Measurements from ENCODE around the gene ADCK1.
A peak's percentile ranks its signal among the peaks of the same experiment; 100 is the strongest.
"Not testable (repeated sequence)": the region's sequence is repeated elsewhere in the genome, so short reads cannot be mapped to it uniquely, and the experiment has no call there.

Gene ADCK1

DNA sequence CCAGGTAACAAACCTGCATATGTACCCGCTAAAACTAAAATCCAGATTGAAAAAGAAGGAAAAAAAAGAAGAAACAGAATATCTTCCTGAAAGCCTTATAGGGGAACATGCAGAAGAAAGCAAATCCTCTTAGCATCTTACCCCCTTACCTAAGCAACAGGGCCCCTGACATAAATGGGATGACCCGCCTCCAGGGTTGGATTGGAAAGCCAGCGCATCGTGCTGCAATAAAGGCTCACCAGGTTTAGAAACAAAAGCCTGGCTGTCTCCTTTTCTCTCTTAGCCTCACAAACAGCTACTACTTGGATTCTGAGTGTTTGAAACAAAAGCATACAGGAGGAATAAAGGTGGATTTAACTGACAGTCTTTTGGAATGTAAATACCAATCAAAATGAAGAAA, 13.8 kb upstream of the ADCK1 start:
- no peaks in the 10 kb centered on the region for H3K9me3 ChIP-seq
- no peak overlapping the region for H3K4me3 ChIP-seq (ENCODE audit: low read depth in 1 of 2, low read length in 1 of 2)
- H3K27ac ChIP-seq = no peak overlapping the region
- H3K4me1 ChIP-seq (ENCODE audit: control insufficient read depth in 1 of 2, insufficient read depth in 1 of 2, low read depth in 1 of 2, low read length in 1 of 2) = no peaks in the 10 kb centered on the region
- no peaks in the 10 kb centered on the region for H3K27me3 ChIP-seq
- no peaks in the 10 kb centered on the region for H3K36me3 ChIP-seq
- TF ChIP-seq, protein P1, sequence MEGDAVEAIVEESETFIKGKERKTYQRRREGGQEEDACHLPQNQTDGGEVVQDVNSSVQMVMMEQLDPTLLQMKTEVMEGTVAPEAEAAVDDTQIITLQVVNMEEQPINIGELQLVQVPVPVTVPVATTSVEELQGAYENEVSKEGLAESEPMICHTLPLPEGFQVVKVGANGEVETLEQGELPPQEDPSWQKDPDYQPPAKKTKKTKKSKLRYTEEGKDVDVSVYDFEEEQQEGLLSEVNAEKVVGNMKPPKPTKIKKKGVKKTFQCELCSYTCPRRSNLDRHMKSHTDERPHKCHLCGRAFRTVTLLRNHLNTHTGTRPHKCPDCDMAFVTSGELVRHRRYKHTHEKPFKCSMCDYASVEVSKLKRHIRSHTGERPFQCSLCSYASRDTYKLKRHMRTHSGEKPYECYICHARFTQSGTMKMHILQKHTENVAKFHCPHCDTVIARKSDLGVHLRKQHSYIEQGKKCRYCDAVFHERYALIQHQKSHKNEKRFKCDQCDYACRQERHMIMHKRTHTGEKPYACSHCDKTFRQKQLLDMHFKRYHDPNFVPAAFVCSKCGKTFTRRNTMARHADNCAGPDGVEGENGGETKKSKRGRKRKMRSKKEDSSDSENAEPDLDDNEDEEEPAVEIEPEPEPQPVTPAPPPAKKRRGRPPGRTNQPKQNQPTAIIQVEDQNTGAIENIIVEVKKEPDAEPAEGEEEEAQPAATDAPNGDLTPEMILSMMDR (IDR thresholded peaks at IDR 0.05) = no peak

DNA sequence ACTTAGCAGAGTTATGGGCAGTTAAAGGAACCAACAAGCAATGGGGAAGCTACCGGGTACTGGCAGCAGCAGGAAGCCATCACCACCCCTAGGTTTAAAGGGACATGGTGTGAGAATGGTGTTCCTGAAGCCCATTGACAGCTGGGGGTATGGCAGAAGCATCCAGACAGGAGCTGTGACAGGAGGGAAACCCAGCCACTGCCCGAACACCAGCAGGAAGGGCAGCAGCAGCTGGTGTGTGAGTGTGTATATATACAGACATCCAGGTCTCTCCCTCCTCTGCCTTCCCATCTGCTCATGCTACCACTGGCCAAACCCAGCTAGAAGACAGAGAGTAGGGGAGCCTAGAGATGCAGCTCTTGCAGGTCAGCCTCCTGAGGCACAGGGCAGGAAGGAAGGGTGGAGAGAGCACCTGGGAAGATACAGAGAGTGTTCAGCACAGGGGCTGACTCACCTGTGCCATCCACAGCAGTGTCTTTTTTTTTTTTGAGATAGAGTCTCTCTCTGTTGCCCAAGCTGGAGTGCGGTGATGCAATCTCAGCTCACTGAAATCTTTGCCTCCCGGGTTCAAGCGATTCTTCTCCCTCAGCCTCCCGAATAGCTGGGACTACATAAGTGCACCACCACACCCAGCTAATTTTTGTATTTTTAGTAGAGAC, 9.2 kb upstream of the ADCK1 start:
- Histone ChIP-seq H3K27me3 (peaks cover 12% of the 10 kb centered on the region), H3K27ac (no peak overlapping the region), H3K4me3 (ENCODE audit: low read depth in 1 of 2, low read length in 1 of 2) (no peak overlapping the region), H3K9me3 (no peaks in the 10 kb centered on the region), H3K36me3 (no peaks in the 10 kb centered on the region), H3K4me1 (ENCODE audit: control insufficient read depth in 1 of 2, insufficient read depth in 1 of 2, low read depth in 1 of 2, low read length in 1 of 2) (no peaks in the 10 kb centered on the region)
- TF ChIP-seq, protein P1 (IDR thresholded peaks at IDR 0.05) = no peak

DNA sequence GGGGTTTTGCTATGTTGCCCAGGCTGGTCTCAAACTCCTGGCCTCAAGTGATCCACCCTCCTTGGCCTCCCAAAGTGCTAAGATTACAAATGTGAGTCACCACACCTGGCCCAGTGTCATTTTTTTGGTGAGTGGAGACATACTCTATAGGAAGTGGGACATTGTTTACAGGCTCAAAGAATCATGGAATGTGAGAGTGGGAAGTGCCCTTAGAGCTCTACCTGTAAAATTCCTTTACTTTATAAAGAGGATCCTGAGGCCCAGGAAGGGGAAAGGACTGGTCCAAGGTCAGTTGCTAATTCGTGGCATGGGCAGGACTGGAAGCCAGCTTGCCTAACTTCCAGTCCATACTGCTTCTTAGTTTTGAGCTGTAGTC, 8.7 kb upstream of the ADCK1 start:
- H3K36me3 ChIP-seq = no peaks in the 10 kb centered on the region
- H3K4me1 ChIP-seq (ENCODE audit: control insufficient read depth in 1 of 2, insufficient read depth in 1 of 2, low read depth in 1 of 2, low read length in 1 of 2) = no peaks in the 10 kb centered on the region
- H3K9me3 ChIP-seq = no peaks in the 10 kb centered on the region
- H3K4me3 ChIP-seq (ENCODE audit: low read depth in 1 of 2, low read length in 1 of 2) = no peak overlapping the region
- TF ChIP-seq, protein P1 (IDR thresholded peaks at IDR 0.05) = no peak
- H3K27me3 ChIP-seq = peaks cover 12% of the 10 kb centered on the region
- H3K27ac ChIP-seq = no peak overlapping the region

DNA sequence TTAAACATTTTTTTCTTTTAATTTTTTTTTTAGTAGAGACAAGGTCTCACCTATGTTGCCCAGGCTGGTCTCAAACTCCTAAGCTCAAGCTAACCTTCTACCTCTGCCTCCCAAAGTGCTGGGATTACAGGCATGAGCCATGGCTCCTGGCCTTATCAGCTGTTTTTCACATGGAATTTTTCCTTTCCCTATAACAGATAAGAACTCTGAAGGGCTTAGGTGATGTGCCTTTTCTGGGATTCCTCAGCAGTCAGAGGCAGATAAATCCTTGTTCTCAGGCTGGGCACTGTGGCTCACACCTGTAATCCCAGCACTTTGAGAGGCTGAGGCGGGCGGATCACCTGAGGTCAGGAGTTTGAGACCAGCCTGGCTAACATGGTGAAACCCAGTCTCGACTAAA, 6.7 kb upstream of the ADCK1 start:
- not testable (repeated sequence) for H3K4me1 ChIP-seq (ENCODE audit: control insufficient read depth in 1 of 2, insufficient read depth in 1 of 2, low read depth in 1 of 2, low read length in 1 of 2); H3K4me3 ChIP-seq (ENCODE audit: low read depth in 1 of 2, low read length in 1 of 2); H3K36me3 ChIP-seq; H3K27ac ChIP-seq; H3K9me3 ChIP-seq
- H3K27me3 ChIP-seq = peaks cover 12% of the 10 kb centered on the region

DNA sequence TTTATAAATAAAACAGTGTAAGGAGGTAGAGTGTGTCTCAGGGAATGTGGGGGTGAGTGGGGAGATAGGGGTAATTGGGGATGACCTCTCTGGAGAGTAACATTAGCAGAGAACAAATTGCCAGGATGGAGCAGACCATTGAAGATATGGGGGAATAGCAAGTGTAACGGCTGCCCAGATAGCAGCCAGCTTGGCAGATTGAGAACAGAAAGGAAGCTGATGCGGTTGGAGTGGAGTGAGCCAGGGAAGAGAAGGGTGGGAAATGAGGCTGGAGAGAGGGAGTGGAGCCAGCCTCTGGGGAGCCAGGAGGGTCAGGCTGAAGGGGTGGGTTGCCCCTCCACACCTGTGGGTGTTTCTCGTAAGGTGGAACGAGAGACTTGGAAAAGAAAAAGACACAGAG, 5.6 kb upstream of the ADCK1 start:
- H3K36me3 ChIP-seq = no peaks in the 10 kb centered on the region
- no peak overlapping the region for H3K27ac ChIP-seq
- no peak overlapping the region for H3K4me3 ChIP-seq (ENCODE audit: low read depth in 1 of 2, low read length in 1 of 2)
- H3K27me3 ChIP-seq = peaks cover 12% of the 10 kb centered on the region
- no peaks in the 10 kb centered on the region for H3K9me3 ChIP-seq
- peaks cover 0 to under 1% of the 10 kb centered on the region in 2 experiments for H3K4me1 ChIP-seq (ENCODE audit: control insufficient read depth in 1 of 2, insufficient read depth in 1 of 2, low read depth in 1 of 2, low read length in 1 of 2)
- TF ChIP-seq, protein P1 (IDR thresholded peaks at IDR 0.05) = no peak

DNA sequence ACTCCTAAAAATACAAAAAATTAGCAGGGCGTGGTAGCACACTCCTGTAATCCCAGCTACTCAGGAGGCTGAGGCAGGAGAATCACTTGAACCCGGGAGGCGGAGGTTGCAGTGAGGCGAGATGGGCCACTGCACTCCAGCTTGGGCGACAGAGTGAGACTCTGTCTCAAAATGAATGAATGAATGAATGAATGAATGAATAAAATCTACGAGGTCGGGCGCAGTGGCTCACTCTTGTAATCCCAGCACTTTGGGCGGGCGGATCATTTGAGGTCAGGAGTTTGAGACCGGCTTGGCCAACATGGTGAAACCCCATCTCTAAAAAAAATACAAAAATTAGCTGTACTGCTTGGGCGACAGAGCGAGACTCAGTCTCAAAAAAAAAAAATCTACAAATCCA, 453 bp upstream of the ADCK1 start:
- not testable (repeated sequence) for H3K9me3 ChIP-seq, H3K27me3 ChIP-seq, H3K36me3 ChIP-seq, H3K27ac ChIP-seq
- peak overlapping the region; percentile 73 to 74 for H3K4me3 ChIP-seq (ENCODE audit: low read depth in 1 of 2, low read length in 1 of 2)
- H3K4me1 ChIP-seq (ENCODE audit: control insufficient read depth in 1 of 2, insufficient read depth in 1 of 2, low read depth in 1 of 2, low read length in 1 of 2) = peaks cover 9 to 13% of the 10 kb centered on the region in 2 experiments

DNA sequence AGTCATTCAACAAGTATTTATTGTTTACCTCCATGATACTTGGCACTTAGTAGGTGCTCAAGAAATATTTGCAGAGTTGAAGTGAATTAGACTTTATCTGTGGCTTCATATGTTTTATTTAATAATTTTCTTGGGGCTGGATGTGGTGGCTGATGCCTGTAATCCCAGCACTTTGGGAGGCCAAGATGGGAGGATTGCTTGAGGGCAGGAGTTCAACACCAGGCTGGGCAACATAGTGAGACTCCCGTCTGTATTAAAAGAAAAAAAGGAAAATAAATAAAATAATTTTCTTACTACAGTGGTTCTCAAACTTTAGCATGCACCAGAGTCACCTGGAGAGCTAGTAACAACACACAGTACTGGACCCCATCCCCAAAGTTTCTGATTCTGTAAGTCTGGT, 905 bp downstream of the ADCK1 start:
- Histone ChIP-seq H3K27ac (peak overlapping the region; percentile 77), H3K4me3 (ENCODE audit: low read depth in 1 of 2, low read length in 1 of 2) (no peak overlapping the region), H3K27me3 (no peaks in the 10 kb centered on the region), H3K36me3 (no peaks in the 10 kb centered on the region), H3K9me3 (no peaks in the 10 kb centered on the region), H3K4me1 (ENCODE audit: control insufficient read depth in 1 of 2, insufficient read depth in 1 of 2, low read depth in 1 of 2, low read length in 1 of 2) (peaks cover 9 to 13% of the 10 kb centered on the region in 2 experiments)
- TF ChIP-seq, protein P1 (IDR thresholded peaks at IDR 0.05) = no peak
